GM04503 (cell line): Measurements from ENCODE around the gene MAGEB4.
"Not testable (repeated sequence)": the region's sequence is repeated elsewhere in the genome, so short reads cannot be mapped to it uniquely, and the experiment has no call there.

Experiments used
- DNase-seq: peaks from one replicate; pipeline ENCODE4 v3.0.0-alpha.2; 2012; ENCODE audit warnings: low read depth

The MAGEB4 gene, protein sequence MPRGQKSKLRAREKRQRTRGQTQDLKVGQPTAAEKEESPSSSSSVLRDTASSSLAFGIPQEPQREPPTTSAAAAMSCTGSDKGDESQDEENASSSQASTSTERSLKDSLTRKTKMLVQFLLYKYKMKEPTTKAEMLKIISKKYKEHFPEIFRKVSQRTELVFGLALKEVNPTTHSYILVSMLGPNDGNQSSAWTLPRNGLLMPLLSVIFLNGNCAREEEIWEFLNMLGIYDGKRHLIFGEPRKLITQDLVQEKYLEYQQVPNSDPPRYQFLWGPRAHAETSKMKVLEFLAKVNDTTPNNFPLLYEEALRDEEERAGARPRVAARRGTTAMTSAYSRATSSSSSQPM

GRCh38 chrX:30241724-30242415, at the start of gene MAGEB4:
TSS of gene MAGEB4 (plus strand) at chrX:30242000. CDS start at chrX:30242136, 136 bp downstream.
- no peak for DNase-seq

DNA sequence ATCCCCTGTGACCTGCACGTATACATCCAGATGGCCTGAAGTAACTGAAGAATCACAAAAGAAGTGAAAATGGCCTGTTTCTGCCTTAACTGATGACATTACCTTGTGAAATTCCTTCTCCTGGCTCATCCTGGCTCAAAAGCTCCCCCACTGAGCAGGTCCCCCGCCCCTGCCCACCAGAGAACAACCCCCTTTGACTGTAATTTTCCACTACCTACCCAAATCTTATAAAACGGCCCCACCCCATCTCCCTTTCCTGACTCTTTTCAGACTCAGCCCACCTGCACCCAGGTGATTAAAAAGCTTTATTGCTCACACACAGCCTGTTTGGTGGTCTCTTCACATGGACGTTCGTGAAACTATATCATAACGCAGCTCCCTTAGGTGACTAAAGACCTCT, 47.9 kb upstream of the MAGEB4 start:
- not testable (repeated sequence) for DNase-seq

DNA sequence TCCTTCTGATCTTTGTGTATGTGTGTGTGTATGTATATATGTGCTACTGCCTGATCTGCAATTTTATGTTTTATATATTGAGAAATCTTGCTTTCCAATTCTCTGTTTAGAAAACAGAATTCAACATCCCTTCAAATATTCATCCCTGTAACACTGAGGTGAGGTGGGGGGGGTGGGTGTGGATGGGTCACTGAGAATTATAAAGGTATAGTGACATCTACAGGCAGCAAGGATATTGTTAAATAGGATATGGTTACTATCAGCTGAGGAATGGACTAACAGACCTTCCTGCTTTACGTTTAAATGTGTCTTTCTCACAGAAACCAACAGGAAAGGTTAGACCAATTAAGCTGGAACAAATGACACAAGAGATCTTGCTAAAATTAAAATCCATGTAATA, 45.5 kb upstream of the MAGEB4 start:
- no peak for DNase-seq

GRCh38 chrX:30212172-30212571, 29.6 kb upstream of the MAGEB4 start:
- no peak for DNase-seq

DNA sequence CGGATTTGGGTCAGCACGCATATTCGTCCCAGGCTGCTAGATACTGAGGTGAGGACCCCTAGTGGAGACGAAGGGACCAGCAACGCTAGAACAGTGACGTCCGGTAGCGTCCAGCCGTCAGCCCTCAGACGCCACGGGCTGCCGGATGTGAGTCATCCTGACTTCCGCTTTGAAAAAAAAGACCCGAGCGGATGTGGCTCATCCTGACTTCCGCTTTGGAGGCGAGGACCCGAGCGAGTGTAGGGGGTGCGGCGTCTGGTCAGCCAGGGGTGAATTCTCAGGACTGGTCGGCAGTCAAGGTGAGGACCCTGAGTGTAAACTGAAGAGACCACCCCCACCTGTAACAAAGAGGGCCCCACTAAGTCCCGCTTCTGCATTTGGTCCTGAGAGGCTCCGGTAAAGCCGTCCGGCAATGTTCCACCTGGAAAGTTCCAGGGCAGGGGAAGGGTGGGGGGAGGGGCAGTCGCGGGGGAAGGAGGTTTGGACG, 26.4 kb upstream of the MAGEB4 start, which contains the start of gene MAGEB2:
TSS of gene MAGEB2 (plus strand) at position 207 of the 487 bp plus-strand sequence. CDS start 3,018 bp downstream, outside the sequence.
- DNase-seq = no peak

DNA sequence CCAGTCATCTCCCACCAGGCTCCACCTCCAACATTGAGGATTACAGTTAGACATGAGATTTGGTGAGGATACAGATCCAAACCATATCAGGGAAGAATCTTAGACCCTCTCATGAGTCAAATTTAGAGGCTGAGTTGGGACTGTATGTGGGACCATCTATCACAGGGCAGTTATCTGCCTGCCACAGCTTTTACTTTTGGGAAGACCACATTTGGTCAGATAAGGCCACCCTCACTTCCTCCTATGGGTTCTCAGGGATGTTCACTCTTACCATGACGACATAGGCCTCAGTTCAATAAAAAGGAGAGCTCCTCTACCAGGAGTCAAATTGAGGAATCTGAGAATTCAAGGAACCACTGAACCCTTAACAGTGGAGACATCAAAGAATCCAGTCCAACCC, 24.3 kb upstream of the MAGEB4 start:
- DNase-seq = no peak

GRCh38 chrX:30219372-30219771, 22.4 kb upstream of the MAGEB4 start:
- no peak for DNase-seq

GRCh38 chrX:30220661-30221060, 21.1 kb upstream of the MAGEB4 start:
- DNase-seq = no peak

DNA sequence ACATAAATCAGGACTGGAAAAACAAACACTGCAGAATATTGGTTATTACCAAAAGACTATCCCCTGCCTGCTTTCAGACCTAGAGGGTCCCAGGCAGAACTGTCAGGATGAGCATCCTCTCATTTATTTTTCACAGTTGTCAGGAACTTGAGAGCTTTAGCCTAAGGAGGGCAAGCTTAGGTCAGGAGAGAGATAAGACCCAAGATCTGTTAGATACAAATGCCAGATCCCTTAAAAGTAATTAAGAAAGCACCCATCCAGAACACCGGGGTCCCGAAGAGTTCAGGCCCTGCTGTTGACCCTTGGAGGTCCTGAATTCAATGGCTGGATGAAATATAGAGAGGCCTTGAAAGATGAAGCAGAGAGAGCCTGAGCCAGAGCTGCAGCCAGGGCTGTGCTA, 17.3 kb upstream of the MAGEB4 start:
- DNase-seq = no peak

DNA sequence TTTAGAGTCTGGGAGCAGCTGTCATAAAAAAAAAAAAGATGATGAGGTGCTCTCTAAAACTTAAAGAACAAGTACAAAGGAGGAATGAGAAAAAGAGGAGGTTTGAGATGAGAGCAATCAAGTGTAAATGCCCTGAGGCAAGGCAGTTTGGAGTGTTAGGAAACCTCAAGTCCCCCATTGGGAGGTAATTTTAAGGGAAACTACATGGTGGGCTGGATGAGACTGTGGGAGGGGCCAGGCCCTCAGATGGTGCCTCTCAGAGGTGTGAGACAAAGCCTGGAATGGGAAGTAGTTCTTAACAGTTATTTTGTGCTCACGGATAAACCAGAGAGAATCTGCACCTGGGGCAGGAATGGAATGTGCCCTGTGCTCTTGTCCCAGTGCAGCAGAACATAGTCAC, 13.3 kb upstream of the MAGEB4 start:
- DNase-seq = no peak

DNA sequence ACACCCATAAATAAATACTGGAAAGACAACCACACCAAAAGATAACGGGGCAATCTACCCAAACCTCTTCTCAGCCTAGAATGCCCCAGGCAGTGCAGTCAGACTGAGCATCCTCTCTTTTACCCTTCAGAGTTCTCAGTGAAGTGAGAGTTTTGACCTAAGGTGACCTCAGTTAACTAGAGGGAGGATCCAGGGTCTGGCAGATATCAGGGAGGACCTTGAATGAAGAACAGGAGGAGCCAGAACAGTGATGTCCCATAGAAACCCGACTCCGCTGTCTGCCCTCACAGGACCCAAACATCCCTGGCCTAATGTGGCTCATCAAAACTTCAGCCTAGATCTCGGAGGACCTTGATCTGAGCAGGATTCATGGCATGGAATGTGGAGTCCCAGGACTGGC, 11.4 kb upstream of the MAGEB4 start, which contains the start of gene MAGEB3:
TSS of gene MAGEB3 (plus strand) at position 263 of the 400 bp plus-strand sequence. CDS start 5,268 bp downstream, outside the sequence.
- DNase-seq = no peak

DNA sequence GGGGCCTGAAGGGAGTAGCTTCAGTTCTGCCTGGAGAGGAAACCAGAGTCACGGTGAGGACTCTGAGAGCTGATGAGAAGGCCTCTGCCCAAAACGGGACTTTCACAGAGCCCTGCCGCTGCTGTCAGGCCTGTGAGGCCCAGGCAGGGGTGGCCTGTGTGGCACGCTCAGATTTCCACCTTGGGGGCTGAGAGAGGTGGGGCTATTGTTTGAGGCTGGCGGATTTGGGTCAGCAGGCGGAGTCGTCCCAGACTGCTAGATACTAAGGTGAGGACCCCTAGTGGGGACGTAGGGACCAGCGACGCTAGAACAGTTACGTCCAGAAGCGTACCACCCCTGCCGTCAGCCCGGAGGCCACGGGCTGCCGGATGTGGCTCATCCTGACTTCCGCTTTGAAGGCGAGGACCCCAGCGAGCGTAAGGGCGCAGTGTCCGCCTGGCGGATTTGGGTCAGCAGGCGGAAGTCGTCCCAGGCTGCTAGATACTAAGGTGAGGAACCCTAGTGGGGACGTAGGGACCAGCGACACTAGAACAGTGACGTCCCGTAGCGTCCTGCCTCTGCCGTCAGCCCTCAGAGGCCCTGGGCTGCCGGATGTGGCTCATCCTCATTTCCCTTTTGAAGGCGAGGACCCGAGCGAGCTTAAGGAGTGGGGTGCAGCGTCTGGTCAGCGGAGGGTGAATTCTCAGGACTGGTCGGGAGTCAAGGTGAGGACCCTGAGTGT, 5.1 kb downstream of the MAGEB4 start, which contains the start of gene MAGEB1:
TSS of gene MAGEB1 (plus strand) at position 378 of the 721 bp plus-strand sequence. CDS start 3,348 bp downstream, outside the sequence.
- no peak for DNase-seq

GRCh38 chrX:30248854-30249253, 7.1 kb downstream of the MAGEB4 start:
- no peak for DNase-seq

- no peak for DNase-seq
Observed at GRCh38 chrX:30253257-30253656, 11.5 kb downstream of the MAGEB4 start.

GRCh38 chrX:30259927-30260326, 18.1 kb downstream of the MAGEB4 start:
- no peak for DNase-seq

- no peak for DNase-seq
Observed at GRCh38 chrX:30261012-30261411, 19.2 kb downstream of the MAGEB4 start.

GRCh38 chrX:30262763-30263162, 21.0 kb downstream of the MAGEB4 start:
- DNase-seq = no peak

DNA sequence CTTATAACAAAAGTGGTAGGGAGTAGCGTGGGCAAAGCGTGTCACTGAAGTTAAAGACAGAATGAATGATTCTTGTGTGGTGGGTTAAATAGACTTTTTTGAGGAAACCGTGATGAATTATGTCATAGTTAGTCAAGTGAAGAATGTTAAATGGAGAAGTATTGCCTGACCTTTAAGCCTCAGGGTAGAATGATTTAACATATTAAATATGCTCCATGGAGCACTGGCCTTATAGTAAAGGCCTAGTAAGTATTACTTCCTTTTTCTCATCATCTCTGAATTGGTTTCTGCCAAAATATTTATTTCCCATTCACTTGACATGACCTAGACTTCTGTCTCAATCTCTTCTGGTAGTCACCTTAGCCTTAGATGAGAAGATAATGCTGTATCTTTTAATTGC, 28.8 kb downstream of the MAGEB4 start:
- no peak for DNase-seq

GRCh38 chrX:30275498-30275897, 33.7 kb downstream of the MAGEB4 start:
- DNase-seq = no peak

DNA sequence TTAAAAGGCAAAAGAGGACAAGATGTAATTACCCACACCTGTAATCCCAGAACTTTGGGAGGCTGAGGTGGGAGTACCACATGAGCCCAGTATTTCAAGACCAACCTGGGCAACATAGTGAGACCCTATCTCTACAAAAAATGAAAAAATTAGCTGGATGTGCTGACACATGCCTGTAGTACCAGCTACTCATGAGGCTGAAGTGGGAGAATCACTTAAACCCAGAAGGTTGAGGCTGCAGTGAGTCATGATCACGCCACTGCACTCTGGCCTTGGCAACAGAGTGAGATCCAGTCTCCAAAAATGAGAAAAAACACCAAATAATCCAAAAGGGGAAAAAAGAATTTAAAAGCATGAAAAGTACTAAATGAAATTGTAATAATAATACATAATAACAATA, 36.6 kb downstream of the MAGEB4 start:
- DNase-seq = no peak

DNA sequence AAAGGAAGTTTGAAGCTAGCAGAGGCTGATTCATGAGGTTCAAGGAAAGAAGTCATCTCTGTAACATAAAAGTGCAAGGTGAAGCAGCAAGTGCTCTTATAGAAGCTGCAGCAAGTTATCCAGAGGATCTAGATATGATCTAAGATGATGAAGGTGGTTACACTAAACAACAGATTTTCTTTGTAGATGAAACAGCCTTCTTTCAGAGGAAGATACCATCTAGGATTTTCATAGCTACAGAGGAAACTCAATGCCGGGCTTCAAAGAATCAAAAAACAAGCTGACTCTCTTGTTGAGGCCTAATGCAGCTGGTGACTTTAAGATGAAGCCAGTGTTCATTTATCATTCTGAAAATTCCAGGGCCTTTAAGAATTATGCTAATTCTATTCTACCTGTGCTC, 38.6 kb downstream of the MAGEB4 start:
- DNase-seq = no peak

GRCh38 chrX:30282527-30282926, 40.7 kb downstream of the MAGEB4 start:
- DNase-seq = no peak
